Stomach (tissue), 9 donors: Measurements from ENCODE around the gene NHLRC3. TPM values are rescaled to one million over a fixed set of nuclear protein-coding genes. Genes with fewer than 3 reads are reported as not detected.
A peak's percentile ranks its signal among the peaks of the same experiment; 100 is the strongest.

ENCODE experiments used
- DNase-seq, 2 donors: peaks; one replicate each; pipeline versions ENCODE4 v3.0.0 to v3.0.0-alpha.2; 2013 to 2019
- H3K27ac ChIP-seq, 5 donors: fragments of 200-600 bp in 4 of 5; sonication (generic) in 4 of 5; one replicate each; pipeline ENCODE4 v1.5.1; 2013 to 2019; ENCODE audit warnings: mild to moderate bottlenecking in 1 of 5, moderate library complexity in 1 of 5
- H3K27me3 ChIP-seq, 3 donors: fragments of 200-600 bp; sonication (generic); one replicate each; pipeline ENCODE4 v1.5.1; 2017 to 2019; ENCODE audit warnings: mixed run types in 1 of 3
- H3K36me3 ChIP-seq, 4 donors: fragments of 200-600 bp; sonication (generic); 1 replicate in 3 of 4; 2 replicates in 1 of 4; pipeline ENCODE4 v1.5.1; 2016 to 2019
- H3K4me1 ChIP-seq, 4 donors: fragments of 200-600 bp; sonication (generic); one replicate each; pipeline ENCODE4 v1.5.1; 2016 to 2019
- H3K4me3 ChIP-seq, 4 donors: fragments of 200-600 bp; sonication (generic) in 3 of 4; one replicate each; pipeline ENCODE4 v1.5.1; 2016 to 2019; ENCODE audit warnings: mild to moderate bottlenecking in 1 of 4
- H3K9me3 ChIP-seq, 4 donors: fragments of 200-600 bp; sonication (generic); one replicate each; pipeline ENCODE4 v1.5.1; 2016 to 2019
- EP300 ChIP-seq: sonication (generic); formaldehyde crosslinking; IDR thresholded peaks from one replicate; pipeline ENCODE4 v1.6.1; 2017; ENCODE audit warnings: antibody characterized with exemption
- POLR2A ChIP-seq, 4 donors: fragments of 450-650 bp; IDR thresholded peaks; one replicate each; pipeline ENCODE4 v1.6.1; 2016; ENCODE audit warnings: antibody characterized with exemption in 4 of 4, control low read depth in 2 of 4, mild to moderate bottlenecking in 1 of 4, moderate library complexity in 1 of 4
- POLR2AphosphoS5 ChIP-seq, 3 donors: sonication (generic); formaldehyde crosslinking; IDR thresholded peaks; one replicate each; pipeline ENCODE4 v1.6.1; 2016; ENCODE audit warnings: antibody characterized with exemption in 3 of 3
- WGBS, 5 donors: extraction: QIAGEN DNeasy Blood & Tissue Kit in 3 of 5; methylation state at CpG; one replicate each; pipeline versions ENCODE4 v1.1.5 to v1.1.7; 2013 to 2018; 5-methylcytosine and 5-hydroxymethylcytosine counted together
- intact Hi-C: fragments of 100-400 bp; cut with DNase I; formaldehyde crosslinking; loops from one replicate; pipeline ENCODE4 v1.15.1; 2023; ENCODE audit warnings: low total_unique reads
- polyA plus RNA-seq, 3 donors: library from polyadenylated mRNA; stranded (reverse); fragments of 200-250 nt; gene quantifications; one replicate each; pipeline ENCODE4 v1.2.3, GENCODE V29; 2013
- total RNA-seq, 5 donors: library from RNA; depleted of rRNA; stranded (reverse); fragments of >200 nt; gene quantifications; one replicate each; pipeline versions ENCODE4 v1.1.0 to v1.2.3, GENCODE V29; 2014 to 2016
- TF ChIP-seq, protein P1 (sequence below), 7 experiments: fragments of 450-650 bp in 4 of 7; fragments of 200-600 bp in 3 of 7; sonication (generic) in 3 of 7; IDR thresholded peaks; one replicate each; pipeline ENCODE4 v1.5.1; 2016 to 2019; ENCODE audit warnings: antibody characterized with exemption in 7 of 7, control low read depth in 2 of 7, mild to moderate bottlenecking in 1 of 7
- donor health status: healthy with polysubstance abuse.
- donor health status: Bipolar disorder and iron deficiency.
- donor health status: healthy.

Gene NHLRC3
- total and polyA plus RNA-seq, 8 donors: 4.1 to 74.4 (median 13.9) TPM

GRCh38 chr13:39040206-39040605, 1.9 kb downstream of the NHLRC3 start:
- peaks cover 20 to 45% (median 35%) of the 10 kb centered on the region in 4 donors for H3K4me1 ChIP-seq
- no peak for DNase-seq
- H3K36me3 ChIP-seq: peaks cover 5 to 28% (median 22%) of the 10 kb centered on the region in 4 donors
- 60 to 73% (median 68%) methylated on average over 1 of the region's 1 CpG for WGBS, 5 donors
- H3K27me3 ChIP-seq: no peaks in the 10 kb centered on the region
- H3K27ac ChIP-seq: peak overlapping the region in 1 of 5 donors; percentile 92
- H3K4me3 ChIP-seq: peak overlapping the region in 1 of 4 donors; percentile 80
- TF ChIP-seq EP300 (no peak), POLR2A (IDR thresholded peaks at IDR 0.05) (no peak), POLR2AphosphoS5 (IDR thresholded peaks at IDR 0.05) (no peak)
- TF ChIP-seq, protein P1, sequence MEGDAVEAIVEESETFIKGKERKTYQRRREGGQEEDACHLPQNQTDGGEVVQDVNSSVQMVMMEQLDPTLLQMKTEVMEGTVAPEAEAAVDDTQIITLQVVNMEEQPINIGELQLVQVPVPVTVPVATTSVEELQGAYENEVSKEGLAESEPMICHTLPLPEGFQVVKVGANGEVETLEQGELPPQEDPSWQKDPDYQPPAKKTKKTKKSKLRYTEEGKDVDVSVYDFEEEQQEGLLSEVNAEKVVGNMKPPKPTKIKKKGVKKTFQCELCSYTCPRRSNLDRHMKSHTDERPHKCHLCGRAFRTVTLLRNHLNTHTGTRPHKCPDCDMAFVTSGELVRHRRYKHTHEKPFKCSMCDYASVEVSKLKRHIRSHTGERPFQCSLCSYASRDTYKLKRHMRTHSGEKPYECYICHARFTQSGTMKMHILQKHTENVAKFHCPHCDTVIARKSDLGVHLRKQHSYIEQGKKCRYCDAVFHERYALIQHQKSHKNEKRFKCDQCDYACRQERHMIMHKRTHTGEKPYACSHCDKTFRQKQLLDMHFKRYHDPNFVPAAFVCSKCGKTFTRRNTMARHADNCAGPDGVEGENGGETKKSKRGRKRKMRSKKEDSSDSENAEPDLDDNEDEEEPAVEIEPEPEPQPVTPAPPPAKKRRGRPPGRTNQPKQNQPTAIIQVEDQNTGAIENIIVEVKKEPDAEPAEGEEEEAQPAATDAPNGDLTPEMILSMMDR (IDR thresholded peaks at IDR 0.05): no peak
- no peaks in the 10 kb centered on the region for H3K9me3 ChIP-seq
- intact Hi-C loops: no loop called here

DNA sequence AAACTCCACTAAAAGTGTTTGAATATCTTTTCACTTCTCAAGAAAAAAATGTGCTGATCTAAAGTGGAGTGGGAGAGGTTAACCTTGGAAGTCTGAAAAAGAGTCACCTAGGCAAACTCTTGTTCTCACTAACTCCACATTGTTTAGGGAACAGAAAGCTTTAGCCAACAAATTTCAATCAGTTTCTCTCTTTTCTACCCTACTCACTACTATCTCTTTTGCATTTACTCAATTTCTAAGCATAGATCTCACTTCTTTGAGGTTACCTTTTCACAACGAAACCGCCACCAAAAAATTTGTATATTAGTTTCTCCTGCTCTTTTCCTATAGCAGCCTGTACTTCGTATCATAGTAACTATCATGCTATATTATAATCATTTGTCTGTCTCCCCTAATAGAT, 6.3 kb downstream of the NHLRC3 start:
- H3K4me1 ChIP-seq: peaks cover 7 to 19% (median 14%) of the 10 kb centered on the region in 4 donors
- WGBS, 5 donors: 89 to 93% (median 92%) methylated on average over 3 of the region's 3 CpGs

DNA sequence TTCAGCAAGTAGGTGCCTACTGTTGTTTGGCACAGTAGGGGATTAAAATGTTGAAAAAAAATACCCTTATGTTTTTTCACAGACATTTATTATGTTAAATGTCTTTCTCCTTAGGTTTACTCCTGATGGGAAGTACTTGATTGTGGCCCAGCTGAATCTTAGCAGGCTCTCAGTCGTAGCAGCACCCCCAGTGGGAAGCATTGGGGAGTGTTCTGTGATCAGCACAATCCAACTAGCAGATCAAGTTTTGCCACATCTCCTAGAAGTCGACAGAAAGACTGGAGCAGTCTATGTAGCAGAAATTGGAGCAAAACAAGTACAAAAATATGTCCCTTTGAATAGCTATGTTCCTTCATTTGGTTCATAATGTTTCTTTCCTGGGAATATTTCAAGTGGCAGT, 9.3 kb downstream of the NHLRC3 start:
- Histone ChIP-seq H3K27me3 (no peaks in the 10 kb centered on the region), H3K4me1 (no peaks in the 10 kb centered on the region), H3K36me3 (peaks cover 5 to 56% (median 35%) of the 10 kb centered on the region in 4 donors), H3K4me3 (no peak overlapping the region), H3K27ac (no peak overlapping the region), H3K9me3 (no peaks in the 10 kb centered on the region)
- 13 to 50% (median 30%) methylated on average over 2 of the region's 2 CpGs for WGBS, 5 donors
- DNase-seq: peak in 1 of 2 donors; percentile 78
- intact Hi-C loops: no loop called here
- TF ChIP-seq EP300: no peak
- TF ChIP-seq, protein P1 (IDR thresholded peaks at IDR 0.05): no peak
- TF ChIP-seq POLR2AphosphoS5 (IDR thresholded peaks at IDR 0.05): no peak
- no peak for TF ChIP-seq POLR2A (IDR thresholded peaks at IDR 0.05)

More for the DNA sequence above, 6.3 kb downstream of the NHLRC3 start:
- TF ChIP-seq POLR2AphosphoS5 (IDR thresholded peaks at IDR 0.05): no peak
- TF ChIP-seq EP300: no peak
- no peak for TF ChIP-seq POLR2A (IDR thresholded peaks at IDR 0.05)
- TF ChIP-seq, protein P1 (IDR thresholded peaks at IDR 0.05): no peak
- DNase-seq: no peak
- Histone ChIP-seq H3K27me3 (no peaks in the 10 kb centered on the region), H3K36me3 (peaks cover 5 to 59% (median 34%) of the 10 kb centered on the region in 4 donors), H3K9me3 (no peaks in the 10 kb centered on the region), H3K4me3 (no peak overlapping the region), H3K27ac (no peak overlapping the region)
- intact Hi-C loops: no loop called here

GRCh38 chr13:39048806-39049205, 10.6 kb downstream of the NHLRC3 start:
- intact Hi-C loops: no loop called here
- H3K4me1 ChIP-seq: no peaks in the 10 kb centered on the region
- H3K9me3 ChIP-seq: no peaks in the 10 kb centered on the region
- no peak for DNase-seq
- H3K4me3 ChIP-seq: no peak overlapping the region
- peaks cover 5 to 61% (median 35%) of the 10 kb centered on the region in 4 donors for H3K36me3 ChIP-seq
- TF ChIP-seq POLR2A (IDR thresholded peaks at IDR 0.05): no peak
- TF ChIP-seq, protein P1 (IDR thresholded peaks at IDR 0.05): no peak
- TF ChIP-seq POLR2AphosphoS5 (IDR thresholded peaks at IDR 0.05): no peak
- no peak for TF ChIP-seq EP300
- H3K27ac ChIP-seq: no peak overlapping the region
- no peaks in the 10 kb centered on the region for H3K27me3 ChIP-seq
